ENCODE data around the gene MYH7B. TPM values are rescaled to one million over a fixed set of nuclear protein-coding genes. Genes with fewer than 3 reads are reported as not detected.

Gene MYH7B
- total RNA-seq, 1 experiment from 2014 or later, result 0.74 TPM

GRCh38 chr20:34982270-34983088, 26.8 kb downstream of the MYH7B start:
- H3K9me2 ChIP-seq (ENCODE audit: insufficient read depth), result no peaks in the 10 kb centered on the region
- no TSS peak for BruUV-seq (replicated peaks)
- ChIA-PET CTCF (interaction anchor here (0.7 kb wide), 1 partner anchor 274 kb away, joined by 3 read pairs; no protein-coding TSS in a partner anchor), POLR2A (no interaction called here), RAD21 (ENCODE audit: low non-redundant PET in 1 of 2, low total read pairs in 2 of 2, uncharacterized antibody in 2 of 2, unreplicated experiment in 2 of 2) (no interaction called here)
- DNase-seq (ENCODE audit: low read depth, low spot score) (no peak), ATAC-seq (no peak)
- H4K20me1 ChIP-seq (ENCODE audit: insufficient read depth), result no peaks in the 10 kb centered on the region
- H2AFZ ChIP-seq (ENCODE audit: low read depth, low read length, poor library complexity, severe bottlenecking), result no peak overlapping the region
- H3K9ac ChIP-seq (ENCODE audit: low read length), result no peak overlapping the region
- no peaks in the 10 kb centered on the region for H3K27me3 ChIP-seq (ENCODE audit: insufficient read depth, low read length)
- H3K4me2 ChIP-seq (ENCODE audit: low read length), result no peak overlapping the region
- H3K79me2 ChIP-seq (ENCODE audit: insufficient read depth, low read length), result no peaks in the 10 kb centered on the region
- H3K9me3 ChIP-seq (ENCODE audit: control insufficient read depth in 1 of 2, insufficient read depth in 1 of 2, low read depth in 1 of 2, low read length in 2 of 2), result no peaks in the 10 kb centered on the region
- no peak for TF ChIP-seq FOSL1 (IDR thresholded peaks at IDR 0.05; ENCODE audit: low read depth)
- no peak for TF ChIP-seq REST (IDR thresholded peaks at IDR 0.05; ENCODE audit: low read depth)
- no peak for TF ChIP-seq SP1 (IDR thresholded peaks at IDR 0.05; ENCODE audit: low read depth)
- TF ChIP-seq ELF1 (IDR thresholded peaks at IDR 0.05; ENCODE audit: borderline replicate concordance, low read depth), result no peak
- TF ChIP-seq POLR2AphosphoS5 (IDR thresholded peaks at IDR 0.05; ENCODE audit: low read depth, low read length), result no peak
- TF ChIP-seq POLR2A (IDR thresholded peaks at IDR 0.05; ENCODE audit: borderline replicate concordance, extremely low read depth, insufficient read depth, insufficient read length), result no peak
- TF ChIP-seq, protein P1, sequence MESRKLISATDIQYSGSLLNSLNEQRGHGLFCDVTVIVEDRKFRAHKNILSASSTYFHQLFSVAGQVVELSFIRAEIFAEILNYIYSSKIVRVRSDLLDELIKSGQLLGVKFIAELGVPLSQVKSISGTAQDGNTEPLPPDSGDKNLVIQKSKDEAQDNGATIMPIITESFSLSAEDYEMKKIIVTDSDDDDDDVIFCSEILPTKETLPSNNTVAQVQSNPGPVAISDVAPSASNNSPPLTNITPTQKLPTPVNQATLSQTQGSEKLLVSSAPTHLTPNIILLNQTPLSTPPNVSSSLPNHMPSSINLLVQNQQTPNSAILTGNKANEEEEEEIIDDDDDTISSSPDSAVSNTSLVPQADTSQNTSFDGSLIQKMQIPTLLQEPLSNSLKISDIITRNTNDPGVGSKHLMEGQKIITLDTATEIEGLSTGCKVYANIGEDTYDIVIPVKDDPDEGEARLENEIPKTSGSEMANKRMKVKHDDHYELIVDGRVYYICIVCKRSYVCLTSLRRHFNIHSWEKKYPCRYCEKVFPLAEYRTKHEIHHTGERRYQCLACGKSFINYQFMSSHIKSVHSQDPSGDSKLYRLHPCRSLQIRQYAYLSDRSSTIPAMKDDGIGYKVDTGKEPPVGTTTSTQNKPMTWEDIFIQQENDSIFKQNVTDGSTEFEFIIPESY (IDR thresholded peaks at IDR 0.05; ENCODE audit: extremely low read depth, insufficient replicate concordance, low read length), result no peak
- TF ChIP-seq JUND (IDR thresholded peaks at IDR 0.05), result no peak
- no peak for TF ChIP-seq CTCF (IDR thresholded peaks at IDR 0.05 in 2 of 3, conservative IDR thresholded peaks at IDR 0.05 in 1 of 3; ENCODE audit: borderline replicate concordance in 1 of 3, insufficient read depth in 1 of 3, low read depth in 2 of 3, low read length in 2 of 3)
- no peak for TF ChIP-seq ZNF274 (IDR thresholded peaks at IDR 0.05; ENCODE audit: low read depth, low read length)
- H3K4me1 ChIP-seq (ENCODE audit: control insufficient read depth in 1 of 2, insufficient read depth in 2 of 2, low read length in 2 of 2), result peaks cover 0 to 4% of the 10 kb centered on the region in 2 experiments; a peak in 1 of 4 replicates
- intact Hi-C loops (cut with micrococcal nuclease), result no loop called here
- H3K36me3 ChIP-seq (ENCODE audit: control insufficient read depth in 1 of 2, insufficient read depth in 2 of 2, low read length in 2 of 2), result no peaks in the 10 kb centered on the region
- no peak overlapping the region for H3K4me3 ChIP-seq (replicated peaks in 1 of 2; ENCODE audit: low read depth in 1 of 2, low read length in 2 of 2)
- H3K27ac ChIP-seq (ENCODE audit: low read depth, low read length), result no peak overlapping the region
